Renal cortex interstitium (tissue), 11 donors: Measurements from ENCODE around the gene KIF25. TPM values are rescaled to one million over a fixed set of nuclear protein-coding genes. Genes with fewer than 3 reads are reported as not detected.
A peak's percentile ranks its signal among the peaks of the same experiment; 100 is the strongest.

ENCODE experiments used
- DNase-seq, 11 donors: peaks; one replicate each; pipeline ENCODE4 v3.0.0-alpha.2; 2013; ENCODE audit warnings: low read depth in 9 of 11, low spot score in 4 of 11; ENCODE audit errors: extremely low read depth in 1 of 11
- polyA plus RNA-seq, 3 donors: library from polyadenylated mRNA; unstranded; fragments of 120-200 nt; gene quantifications; one replicate each; pipeline ENCODE4 v1.2.1, GENCODE V29; 2013; ENCODE audit not compliant: insufficient read length in 3 of 3

Gene KIF25
- polyA plus RNA-seq, 3 donors = 0.30 to 0.53 (median 0.44) TPM

DNA sequence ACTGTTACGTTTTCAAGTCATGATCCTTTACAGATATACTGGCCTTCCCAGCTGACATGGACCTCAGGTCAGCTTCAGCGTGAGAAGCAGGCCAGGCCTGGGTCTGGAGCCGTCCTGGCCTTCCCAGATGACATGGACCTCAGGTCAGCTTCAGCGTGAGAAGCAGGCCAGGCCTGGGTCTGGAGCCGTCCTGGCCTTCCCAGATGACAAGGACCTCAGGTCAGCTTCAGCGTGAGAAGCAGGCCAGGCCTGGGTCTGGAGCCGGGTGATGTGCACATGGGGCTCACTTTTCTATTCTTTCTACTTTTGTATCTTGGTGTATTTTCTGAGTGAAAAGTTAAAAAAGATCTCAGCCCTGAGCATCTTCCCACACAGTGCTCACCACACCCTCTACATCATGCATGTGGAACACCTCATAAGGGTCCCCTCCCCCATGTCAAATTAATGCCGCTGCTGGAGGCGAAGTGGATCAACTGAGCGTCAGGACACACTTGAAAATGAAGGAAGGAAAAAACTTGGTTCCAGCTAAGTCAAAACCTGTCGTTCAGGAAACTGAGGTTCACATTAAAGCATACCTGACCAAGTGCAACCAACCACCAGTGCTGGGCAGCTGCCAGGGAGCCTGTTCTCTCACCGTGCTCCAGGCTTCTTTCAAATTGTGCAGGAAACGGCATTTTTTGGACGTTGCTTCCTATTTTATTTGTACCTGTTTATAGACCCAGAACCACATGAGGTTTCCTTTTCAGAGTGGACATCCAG lies 32.2 kb downstream of the KIF25 start:
- no peak for DNase-seq

GRCh38 chr6:168030218-168030746 lies 32.8 kb downstream of the KIF25 start:
- no peak for DNase-seq

GRCh38 chr6:168030908-168031307 lies 33.4 kb downstream of the KIF25 start:
- no peak for DNase-seq

GRCh38 chr6:168031411-168031971 lies 34.0 kb downstream of the KIF25 start:
- no peak for DNase-seq

DNA sequence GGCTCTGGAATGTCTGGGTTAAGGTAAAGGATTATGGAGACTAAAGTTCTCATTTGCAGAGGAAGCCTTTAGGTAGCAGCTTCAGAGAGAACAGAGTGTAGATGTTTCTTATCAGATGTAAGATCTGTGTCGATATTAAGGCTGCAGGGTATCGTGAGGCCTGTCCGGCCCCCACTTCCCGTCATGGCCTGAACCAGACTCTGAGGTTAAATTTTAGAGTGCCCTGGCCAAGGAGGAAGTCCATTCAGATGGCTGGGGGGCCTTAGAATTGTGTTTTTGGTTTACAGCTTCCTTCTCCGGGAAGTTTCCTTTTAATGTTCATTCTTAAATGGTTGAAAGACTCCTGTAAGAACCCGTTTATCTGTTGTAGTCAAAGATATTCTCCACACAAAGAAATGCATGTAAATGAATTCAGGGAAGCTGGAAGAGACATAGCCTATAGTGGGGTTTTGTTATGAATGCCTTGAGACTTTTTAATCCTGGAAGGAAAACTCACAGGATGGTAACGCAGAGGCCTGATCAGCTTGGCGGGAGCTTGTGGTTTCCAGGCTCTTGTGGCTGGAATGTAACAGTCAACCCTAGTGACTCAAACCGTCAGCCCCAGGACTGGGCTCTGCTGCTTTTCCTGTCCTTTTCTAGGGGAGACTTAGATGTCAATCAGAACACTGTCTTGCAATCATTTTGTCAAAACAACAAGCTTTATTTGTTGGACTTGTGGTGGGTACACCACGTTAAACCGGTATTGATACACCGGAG lies 34.7 kb downstream of the KIF25 start:
- no peak for DNase-seq

DNA sequence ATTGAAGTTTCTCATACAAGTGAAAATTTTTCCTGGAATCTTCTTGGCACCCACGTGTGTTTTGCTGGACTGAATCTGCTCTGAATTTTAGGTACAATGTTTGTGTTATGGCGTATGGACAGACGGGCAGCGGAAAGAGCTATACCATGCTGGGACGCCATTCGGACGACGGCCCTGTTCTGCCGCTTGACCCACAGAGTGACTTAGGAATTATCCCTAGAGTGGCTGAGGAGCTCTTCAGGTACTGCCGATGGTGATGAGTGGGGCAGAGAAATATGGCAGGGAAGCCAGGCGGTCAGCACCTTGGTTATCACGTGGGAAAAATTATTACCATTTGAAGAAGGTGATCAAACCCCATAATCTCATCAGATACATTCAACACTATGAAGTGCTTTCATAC lies 36.3 kb downstream of the KIF25 start:
- DNase-seq = no peak

DNA sequence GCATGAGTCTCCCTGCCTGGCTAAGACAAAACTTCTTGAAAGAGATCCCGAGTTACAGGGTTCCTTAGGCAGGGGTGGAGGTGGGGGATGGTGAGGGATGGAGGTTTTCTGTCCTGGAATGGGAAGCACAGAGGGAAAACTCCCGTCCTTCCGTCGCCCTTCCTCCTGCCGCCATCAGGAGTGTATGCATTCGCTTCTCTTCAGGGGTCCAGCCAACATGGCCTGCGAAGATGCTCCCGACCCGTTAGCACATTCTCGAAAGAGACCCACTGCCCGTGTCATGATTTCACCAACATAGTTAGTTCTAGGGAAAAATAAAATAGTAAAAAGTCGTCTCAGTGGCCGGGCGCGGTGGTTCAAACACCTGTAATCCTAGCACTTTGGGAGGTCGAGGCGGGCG lies 37.1 kb downstream of the KIF25 start:
- no peak for DNase-seq

GRCh38 chr6:168035098-168035660 lies 37.7 kb downstream of the KIF25 start:
- DNase-seq = peak in 10 of 11 donors; percentile 37 to 77 (median 66)

DNA sequence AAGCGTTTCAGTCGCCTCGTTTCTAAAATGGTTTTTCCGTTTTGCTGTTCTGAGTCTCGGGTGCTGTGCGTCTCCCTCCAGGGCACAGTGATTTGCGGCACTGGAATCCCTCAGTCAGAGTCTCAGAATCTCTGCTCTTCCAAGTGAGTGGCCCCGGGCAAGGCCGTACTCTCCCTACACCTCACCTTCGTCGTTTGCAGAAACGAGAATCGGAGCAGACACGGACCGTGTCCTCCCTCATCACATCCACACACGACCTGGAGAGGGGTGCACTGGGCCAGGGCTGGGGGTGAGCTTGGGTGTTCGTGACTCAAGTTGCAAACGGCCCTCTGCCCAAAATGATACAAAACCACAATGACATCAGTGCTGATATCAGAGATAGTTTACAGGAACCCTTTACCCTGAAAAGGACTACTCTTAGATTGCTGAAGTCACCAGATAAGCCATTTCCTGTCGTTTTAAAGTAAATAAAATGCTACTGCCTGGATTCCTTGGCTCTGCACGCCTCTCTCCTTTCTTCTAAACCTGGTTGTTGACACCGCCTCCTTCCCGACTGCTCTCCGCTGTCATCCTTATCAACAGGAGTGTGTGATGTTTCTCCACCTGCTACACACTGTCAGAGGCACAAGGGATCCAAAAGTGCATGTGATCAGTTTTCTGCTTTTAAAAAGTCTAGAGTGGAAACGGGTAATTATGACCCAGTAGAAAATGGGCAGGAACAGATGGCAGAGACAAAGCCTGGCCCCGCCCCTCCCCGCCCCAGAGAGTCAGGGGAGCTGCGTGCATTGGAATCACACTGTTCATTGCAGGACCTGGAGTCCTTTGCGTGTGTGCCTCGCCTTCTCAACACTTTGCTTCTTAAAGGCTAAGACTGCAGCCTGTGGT lies 38.4 kb downstream of the KIF25 start:
- no peak for DNase-seq

GRCh38 chr6:168037242-168037641 lies 39.8 kb downstream of the KIF25 start:
- no peak for DNase-seq

- no peak for DNase-seq
Observed at GRCh38 chr6:168037856-168038255, 40.4 kb downstream of the KIF25 start.

GRCh38 chr6:168038576-168039140 lies 41.2 kb downstream of the KIF25 start:
- DNase-seq = no peak

DNA sequence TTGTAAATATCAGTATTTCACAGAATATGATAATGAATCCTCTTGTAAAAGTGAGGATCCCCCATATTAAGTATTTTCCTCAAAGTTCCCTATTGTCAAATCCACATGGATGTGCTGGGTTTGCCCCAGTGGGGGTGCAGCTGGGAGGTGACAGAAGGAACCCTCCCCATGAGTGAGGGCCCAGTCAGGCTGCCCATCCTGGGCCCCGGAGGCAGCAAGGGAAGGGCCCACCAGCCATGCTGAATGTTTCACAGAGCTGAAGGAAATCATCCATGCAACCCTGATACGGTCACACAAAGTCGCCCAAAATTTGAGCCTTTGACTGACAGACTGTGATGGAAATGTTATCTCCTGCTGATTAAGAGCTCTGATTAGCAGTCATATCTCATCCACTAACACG lies 41.8 kb downstream of the KIF25 start:
- no peak for DNase-seq

DNA sequence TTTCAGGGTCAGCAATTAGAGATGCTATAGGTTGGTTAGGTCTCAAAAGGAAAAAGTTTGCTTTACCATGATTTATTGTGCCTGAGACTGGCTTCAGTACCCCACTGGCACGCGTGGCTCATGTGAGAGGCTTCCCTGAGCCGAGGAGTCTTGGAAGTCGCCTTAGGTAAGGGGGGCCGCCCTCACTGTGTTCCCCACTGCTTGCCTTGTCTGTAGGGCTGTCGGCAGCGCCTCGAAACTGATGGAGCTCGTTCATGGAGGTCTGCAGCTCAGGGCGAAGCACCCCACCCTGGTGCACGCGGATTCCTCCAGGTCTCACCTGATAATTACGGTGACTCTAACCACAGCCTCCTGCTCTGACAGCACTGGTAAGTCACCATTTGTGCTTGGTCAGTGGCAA lies 42.4 kb downstream of the KIF25 start:
- DNase-seq = no peak

DNA sequence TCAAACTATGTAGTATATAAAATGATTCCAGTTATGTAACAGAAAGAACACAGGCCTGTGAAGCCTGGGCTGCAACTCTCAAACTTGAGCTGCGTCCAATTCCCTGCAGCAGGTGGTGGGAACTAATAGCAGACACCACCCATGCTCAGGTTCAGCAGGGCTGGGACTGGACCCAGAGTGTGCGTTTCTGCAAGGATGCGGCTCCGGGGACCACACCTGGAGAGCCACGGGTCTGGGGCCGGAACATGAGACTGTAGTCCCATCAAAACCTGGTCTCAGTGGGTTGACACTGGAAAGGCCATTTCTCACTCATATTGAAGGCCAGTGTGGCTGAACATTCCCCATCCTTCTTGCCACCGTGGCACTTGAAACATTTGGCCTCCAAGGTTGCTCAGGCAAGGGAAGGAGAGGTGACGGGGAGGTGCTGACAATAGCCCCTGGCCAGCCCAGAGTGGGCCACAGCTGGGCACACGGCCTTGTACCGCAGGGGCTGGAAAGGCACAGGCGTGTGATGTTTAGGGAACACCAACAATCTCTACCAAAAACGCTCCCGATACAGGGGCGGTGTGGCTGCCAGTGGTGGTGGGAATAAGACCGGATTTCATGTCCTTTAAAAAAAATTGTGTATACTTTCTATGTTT lies 43.5 kb downstream of the KIF25 start:
- no peak for DNase-seq

DNA sequence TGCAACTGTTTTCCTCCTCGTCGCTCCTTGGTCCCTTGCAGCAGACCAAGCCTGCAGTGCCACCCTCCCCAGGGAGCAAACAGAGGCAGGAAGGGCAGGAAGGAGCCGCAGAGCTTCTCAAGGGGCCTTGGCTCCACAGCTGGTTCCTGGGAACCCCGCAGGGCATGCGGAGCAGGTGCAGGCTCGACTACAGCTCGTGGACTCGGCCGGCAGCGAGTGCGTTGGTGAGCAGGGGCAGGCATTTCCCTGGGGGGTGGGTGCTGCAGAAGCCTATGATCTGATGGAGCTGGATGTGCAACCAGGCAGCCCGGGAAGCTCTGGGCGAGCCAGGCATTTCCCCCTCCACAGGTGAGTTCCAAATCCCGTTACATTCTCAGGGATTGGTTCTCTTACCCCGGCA lies 44.5 kb downstream of the KIF25 start:
- no peak for DNase-seq

- DNase-seq = no peak
Observed at GRCh38 chr6:168042426-168043192, 45.1 kb downstream of the KIF25 start.
